Measurements from ENCODE around the gene DNMBP. TPM values are rescaled to one million over a fixed set of nuclear protein-coding genes. Genes with fewer than 3 reads are reported as not detected.

DNMBP gene
- total RNA-seq, 1 experiment from 2014 or later: 39.3 TPM

DNA sequence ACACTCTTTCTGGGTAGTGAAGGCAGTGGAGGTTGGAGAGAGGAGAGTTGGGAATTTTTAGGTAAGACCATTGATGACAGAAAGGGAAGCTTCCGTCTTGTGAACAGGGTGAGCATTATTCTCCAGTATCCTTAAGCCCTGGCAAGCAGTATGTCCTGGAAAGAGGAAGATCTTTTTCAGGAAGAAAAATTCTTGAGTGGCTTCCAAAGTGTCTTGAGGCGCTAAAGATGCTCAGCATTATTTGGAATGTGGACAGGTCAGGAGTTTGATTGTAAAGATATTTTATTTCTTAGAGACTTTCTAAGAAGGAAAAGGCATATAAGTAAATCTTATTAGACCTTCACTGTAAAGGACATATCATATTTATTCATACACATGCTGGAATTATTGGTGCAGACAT, 173.0 kb downstream of the DNMBP start:
- Histone ChIP-seq H3K27ac (ENCODE audit: low read length) (peak overlapping the region; percentile 9; the same call in 1 of the 2 replicates), H3K4me3 (ENCODE audit: low read depth in 2 of 2, low read length in 2 of 2) (no peak overlapping the region), H3K4me1 (ENCODE audit: control insufficient read depth, insufficient read depth, low read length) (no peaks in the 10 kb centered on the region), H3K9me3 (ENCODE audit: control insufficient read depth, insufficient read depth, low read depth, low read length) (no peaks in the 10 kb centered on the region), H3K27me3 (ENCODE audit: control insufficient read depth, insufficient read depth, low read length) (no peaks in the 10 kb centered on the region), H3K36me3 (ENCODE audit: control insufficient read depth, insufficient read depth, low read length) (no peaks in the 10 kb centered on the region)
- BruUV-seq (replicated peaks): no TSS peak
- ChIA-PET POLR2A (no interaction called here), CTCF (no interaction called here)
- in situ Hi-C loops (cut with HindIII; ENCODE audit: low pct_unique_long_range_greater_than_20kb, low sequenced_read_pairs) (no loop called here), intact Hi-C loops (cut with micrococcal nuclease; ENCODE audit: unreplicated experiment) (no loop called here)
- no peak for TF ChIP-seq TCF7L2 (IDR thresholded peaks at IDR 0.05; ENCODE audit: low read depth, low read length)
- no peak for TF ChIP-seq SIN3A (IDR thresholded peaks at IDR 0.05; ENCODE audit: borderline replicate concordance, insufficient read depth, low read depth, low read length)
- no peak for TF ChIP-seq CTCF (IDR thresholded peaks at IDR 0.05)
- TF ChIP-seq, protein P1, sequence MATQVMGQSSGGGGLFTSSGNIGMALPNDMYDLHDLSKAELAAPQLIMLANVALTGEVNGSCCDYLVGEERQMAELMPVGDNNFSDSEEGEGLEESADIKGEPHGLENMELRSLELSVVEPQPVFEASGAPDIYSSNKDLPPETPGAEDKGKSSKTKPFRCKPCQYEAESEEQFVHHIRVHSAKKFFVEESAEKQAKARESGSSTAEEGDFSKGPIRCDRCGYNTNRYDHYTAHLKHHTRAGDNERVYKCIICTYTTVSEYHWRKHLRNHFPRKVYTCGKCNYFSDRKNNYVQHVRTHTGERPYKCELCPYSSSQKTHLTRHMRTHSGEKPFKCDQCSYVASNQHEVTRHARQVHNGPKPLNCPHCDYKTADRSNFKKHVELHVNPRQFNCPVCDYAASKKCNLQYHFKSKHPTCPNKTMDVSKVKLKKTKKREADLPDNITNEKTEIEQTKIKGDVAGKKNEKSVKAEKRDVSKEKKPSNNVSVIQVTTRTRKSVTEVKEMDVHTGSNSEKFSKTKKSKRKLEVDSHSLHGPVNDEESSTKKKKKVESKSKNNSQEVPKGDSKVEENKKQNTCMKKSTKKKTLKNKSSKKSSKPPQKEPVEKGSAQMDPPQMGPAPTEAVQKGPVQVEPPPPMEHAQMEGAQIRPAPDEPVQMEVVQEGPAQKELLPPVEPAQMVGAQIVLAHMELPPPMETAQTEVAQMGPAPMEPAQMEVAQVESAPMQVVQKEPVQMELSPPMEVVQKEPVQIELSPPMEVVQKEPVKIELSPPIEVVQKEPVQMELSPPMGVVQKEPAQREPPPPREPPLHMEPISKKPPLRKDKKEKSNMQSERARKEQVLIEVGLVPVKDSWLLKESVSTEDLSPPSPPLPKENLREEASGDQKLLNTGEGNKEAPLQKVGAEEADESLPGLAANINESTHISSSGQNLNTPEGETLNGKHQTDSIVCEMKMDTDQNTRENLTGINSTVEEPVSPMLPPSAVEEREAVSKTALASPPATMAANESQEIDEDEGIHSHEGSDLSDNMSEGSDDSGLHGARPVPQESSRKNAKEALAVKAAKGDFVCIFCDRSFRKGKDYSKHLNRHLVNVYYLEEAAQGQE (IDR thresholded peaks at IDR 0.05; ENCODE audit: insufficient read depth in 1 of 2, low read depth in 2 of 2, low read length in 1 of 2): no peak
- TF ChIP-seq POLR2AphosphoS5 (IDR thresholded peaks at IDR 0.05; ENCODE audit: low read depth, low read length): no peak
- DNase-seq (ENCODE audit: low read depth, low spot score): no peak
- ATAC-seq: no peak

GRCh38 chr10:99835947-99836346, 173.8 kb downstream of the DNMBP start:
- H3K4me1 ChIP-seq (ENCODE audit: control insufficient read depth, insufficient read depth, low read length): no peaks in the 10 kb centered on the region
- intact Hi-C loops (cut with micrococcal nuclease; ENCODE audit: unreplicated experiment) (no loop called here), in situ Hi-C loops (cut with HindIII; ENCODE audit: low pct_unique_long_range_greater_than_20kb, low sequenced_read_pairs) (no loop called here)
- H3K27ac ChIP-seq (ENCODE audit: low read length): no peak overlapping the region
- TF ChIP-seq SIN3A (IDR thresholded peaks at IDR 0.05; ENCODE audit: borderline replicate concordance, insufficient read depth, low read depth, low read length) (no peak), TCF7L2 (IDR thresholded peaks at IDR 0.05; ENCODE audit: low read depth, low read length) (no peak), POLR2AphosphoS5 (IDR thresholded peaks at IDR 0.05; ENCODE audit: low read depth, low read length) (no peak), CTCF (IDR thresholded peaks at IDR 0.05) (no peak)
- TF ChIP-seq, protein P1 (IDR thresholded peaks at IDR 0.05; ENCODE audit: insufficient read depth in 1 of 2, low read depth in 2 of 2, low read length in 1 of 2): no peak
- no TSS peak for BruUV-seq (replicated peaks)
- POLR2A ChIA-PET: no interaction called here
- H3K9me3 ChIP-seq (ENCODE audit: control insufficient read depth, insufficient read depth, low read depth, low read length): no peaks in the 10 kb centered on the region
- no peak for DNase-seq (ENCODE audit: low read depth, low spot score)
- CTCF ChIA-PET: interaction anchor here (0.6 kb wide), 1 partner anchor 501 kb away, joined by 5 read pairs; no protein-coding TSS in a partner anchor
- no peaks in the 10 kb centered on the region for H3K36me3 ChIP-seq (ENCODE audit: control insufficient read depth, insufficient read depth, low read length)
- H3K4me3 ChIP-seq (ENCODE audit: low read depth in 2 of 2, low read length in 2 of 2): no peak overlapping the region
- ATAC-seq: no peak
- no peaks in the 10 kb centered on the region for H3K27me3 ChIP-seq (ENCODE audit: control insufficient read depth, insufficient read depth, low read length)

Measured in Panc1 (cell line).